ENCODE measurements around the gene PPP3R1. TPM values are rescaled to one million over a fixed set of nuclear protein-coding genes. Genes with fewer than 3 reads are reported as not detected.

The PPP3R1 gene
- total and polyA plus RNA-seq, 10 of the 15 experiments (the other 5 are each of a cell fraction or from before 2014, with no cell fraction given) = 1.5 to 61.0 (median 15.8) TPM

GRCh38 chr2:68157402-68158133 is 94.8 kb downstream of the PPP3R1 start, which contains the start of gene PNO1 (continued):
- peak; percentile 12 for TF ChIP-seq SIX5 (IDR thresholded peaks at IDR 0.05; ENCODE audit: low read depth, low read length, severe bottlenecking)
- no peak for TF ChIP-seq RAD21 (IDR thresholded peaks at IDR 0.05; ENCODE audit: insufficient read depth, low read depth, low read length)
- TF ChIP-seq MYB (IDR thresholded peaks at IDR 0.05; ENCODE audit: borderline replicate concordance, low read depth, low read length) = peak; percentile 99
- TF ChIP-seq ZNF217 (IDR thresholded peaks at IDR 0.05) = no peak
- no peak for TF ChIP-seq ATF2 (IDR thresholded peaks at IDR 0.05; ENCODE audit: low read length)
- TF ChIP-seq CBFB (IDR thresholded peaks at IDR 0.05; ENCODE audit: low read depth) = peak; percentile 94
- no peak for TF ChIP-seq CHD1 (IDR thresholded peaks at IDR 0.05; ENCODE audit: low read depth, low read length)

- Histone ChIP-seq H3K9me3 (replicated peaks; ENCODE audit: control insufficient read depth, insufficient read depth, low read length) (no peaks in the 10 kb centered on the region), H4K20me1 (ENCODE audit: control insufficient read depth, insufficient read depth) (no peaks in the 10 kb centered on the region), H3K9ac (ENCODE audit: control insufficient read depth, insufficient read depth, low read length) (peak overlapping the region; percentile 87), H3K36me3 (ENCODE audit: control insufficient read depth in 2 of 2, insufficient read depth in 2 of 2, low read length in 1 of 2) (peaks cover 0 to 10% of the 10 kb centered on the region in 2 experiments; a peak in 2 of 4 replicates), H3K27me3 (replicated peaks in 1 of 2; ENCODE audit: control insufficient read depth in 2 of 2, insufficient read depth in 2 of 2, low read length in 1 of 2) (no peaks in the 10 kb centered on the region), H3K4me1 (ENCODE audit: control insufficient read depth, insufficient read depth, low read length) (peaks cover 10% of the 10 kb centered on the region), H3K27ac (ENCODE audit: control insufficient read depth, insufficient read depth) (peak overlapping the region; percentile 97), H2AFZ (ENCODE audit: control insufficient read depth, low read depth, low read length) (peak overlapping the region; percentile 97), H3K4me2 (ENCODE audit: control insufficient read depth, insufficient read depth) (peak overlapping the region; percentile 91), H3K4me3 (peak overlapping the region; percentile 98), H3K79me2 (ENCODE audit: control insufficient read depth, insufficient read depth, low read length) (peaks cover 40% of the 10 kb centered on the region)
- FAIRE-seq = no peak
- in situ Hi-C loops (cut with MboI) = no loop called here
- POLR2A ChIA-PET = interaction anchor here (0.7 to 1.5 kb wide), 5 partner anchors 12 to 255 kb away, joined by 3 to 5 read pairs (median 3); partner anchors contain the start of genes C1D and PPP3R1
- WGBS (ENCODE audit: insufficient coverage, insufficient replicate concordance, low lambda C conversion rate, missing lambda C conversion rate) = under 1% methylated on average over 28 of the region's 28 CpGs
- BruUV-seq (replicated peaks) = TSS peak; percentile 85
- RAD21 ChIA-PET (ENCODE audit: unreplicated experiment) = interaction anchor here (0.9 to 3.6 kb wide), 5 partner anchors 29 to 306 kb away, joined by 3 to 13 read pairs (median 3); no protein-coding TSS in a partner anchor
- intact Hi-C loops (cut with micrococcal nuclease; ENCODE audit: unreplicated experiment) = loop anchor here (2.0 kb wide), 1 partner anchor 36 kb away; no protein-coding TSS in a partner anchor
- SMC1A ChIA-PET (ENCODE audit: uncharacterized antibody, unreplicated experiment) = interaction anchor here (0.8 to 2.1 kb wide), 13 partner anchors 13 to 284 kb away, joined by 3 to 12 read pairs (median 6); partner anchors contain the start of gene PPP3R1
- CTCF ChIA-PET = interaction anchor here (0.7 to 3.6 kb wide), 10 partner anchors 19 to 307 kb away, joined by 3 to 25 read pairs (median 5); partner anchors contain the start of gene PPP3R1
- no peak for DNase-seq (ENCODE audit: low read depth, low spot score)
- peak; percentile 66 for ATAC-seq
- TF ChIP-seq SMAD1 (IDR thresholded peaks at IDR 0.05; ENCODE audit: low read depth, partially characterized antibody) (peak; percentile 20), WRNIP1 (IDR thresholded peaks at IDR 0.05; ENCODE audit: borderline replicate concordance, low read depth, low read length) (no peak), PML (IDR thresholded peaks at IDR 0.05; ENCODE audit: low read length) (no peak), BHLHE40 (IDR thresholded peaks at IDR 0.05; ENCODE audit: borderline replicate concordance in 1 of 2, low read depth in 2 of 2, low read length in 1 of 2) (peak in 1 of 2 experiments; percentile 21; a peak in 1 of 4 replicates), CEBPB (IDR thresholded peaks at IDR 0.05; ENCODE audit: borderline replicate concordance in 1 of 2, low read depth in 2 of 2, low read length in 2 of 2) (no peak), HDAC2 (IDR thresholded peaks at IDR 0.05) (0 out of 2 replicates have a peak, but pooled peaks have one; percentile 59), LARP7 (IDR thresholded peaks at IDR 0.05) (0 out of 2 replicates have a peak, but pooled peaks have one; percentile 24), HSF1 (IDR thresholded peaks at IDR 0.05; ENCODE audit: low read depth, low read length) (no peak), NKRF (conservative IDR thresholded peaks at IDR 0.05) (0 out of 2 replicates have a peak, but pooled peaks have one; percentile 88)
These were observed 95.3 kb downstream of the PPP3R1 start for GRCh38 chr2:68157002-68157401.

All from GM12878 (cell line).